Stimulated activated CD4-positive, alpha-beta T cell treated with anti-CD3 and anti-CD28 coated beads, Interleukin-1b, Interleukin-23, amount 100 ng/mL, for 4 hours (primary cell): ENCODE results near the gene MIPEP.

Experiments used
- DNase-seq, 2 donors: peaks; one replicate each; pipeline ENCODE4 v3.0.0-alpha.2; 2020; ENCODE audit warnings: low read depth in 2 of 2

Gene MIPEP

GRCh38 chr13:23810685-23811240 is 78.4 kb downstream of the MIPEP start:
- no peak for DNase-seq

- DNase-seq = no peak
These were observed 80.4 kb downstream of the MIPEP start for GRCh38 chr13:23808803-23809202.

GRCh38 chr13:23806874-23807526 is 82.2 kb downstream of the MIPEP start:
- no peak for DNase-seq

GRCh38 chr13:23805821-23806220 is 83.4 kb downstream of the MIPEP start:
- no peak for DNase-seq

- no peak for DNase-seq
These were observed 84.1 kb downstream of the MIPEP start for GRCh38 chr13:23805122-23805521.

- DNase-seq = no peak
These were observed 85.0 kb downstream of the MIPEP start for GRCh38 chr13:23804166-23804565.

- no peak for DNase-seq
These were observed 88.1 kb downstream of the MIPEP start for GRCh38 chr13:23801141-23801540.

- DNase-seq = no peak
These were observed 89.3 kb downstream of the MIPEP start for GRCh38 chr13:23799945-23800344.

GRCh38 chr13:23797276-23797903 is 91.8 kb downstream of the MIPEP start:
- no peak for DNase-seq

- no peak for DNase-seq
These were observed 92.6 kb downstream of the MIPEP start for GRCh38 chr13:23796551-23796950.

GRCh38 chr13:23794267-23795161 is 94.7 kb downstream of the MIPEP start:
- no peak for DNase-seq

- DNase-seq = no peak
These were observed 95.5 kb downstream of the MIPEP start for GRCh38 chr13:23793711-23794110.

GRCh38 chr13:23792680-23793079 is 96.5 kb downstream of the MIPEP start:
- no peak for DNase-seq

GRCh38 chr13:23790577-23791170 is 98.5 kb downstream of the MIPEP start:
- DNase-seq = no peak

- DNase-seq = no peak
These were observed 99.4 kb downstream of the MIPEP start for GRCh38 chr13:23789576-23790346.

GRCh38 chr13:23788459-23788858 is 100.7 kb downstream of the MIPEP start:
- DNase-seq = no peak

- no peak for DNase-seq
These were observed 101.7 kb downstream of the MIPEP start for GRCh38 chr13:23787464-23787863.

GRCh38 chr13:23786607-23787006 is 102.6 kb downstream of the MIPEP start:
- no peak for DNase-seq

GRCh38 chr13:23778879-23779278 is 110.3 kb downstream of the MIPEP start:
- DNase-seq = no peak

- DNase-seq = no peak
These were observed 111.1 kb downstream of the MIPEP start for GRCh38 chr13:23778002-23778652.

- no peak for DNase-seq
These were observed 111.7 kb downstream of the MIPEP start for GRCh38 chr13:23777575-23777870.
